ENCODE data around the gene H6PD.

H6PD gene

GRCh38 chr1:9240914-9241820 is 6.6 kb downstream of the H6PD start:
- DNase-seq (ENCODE audit: low spot score): no peak

DNA sequence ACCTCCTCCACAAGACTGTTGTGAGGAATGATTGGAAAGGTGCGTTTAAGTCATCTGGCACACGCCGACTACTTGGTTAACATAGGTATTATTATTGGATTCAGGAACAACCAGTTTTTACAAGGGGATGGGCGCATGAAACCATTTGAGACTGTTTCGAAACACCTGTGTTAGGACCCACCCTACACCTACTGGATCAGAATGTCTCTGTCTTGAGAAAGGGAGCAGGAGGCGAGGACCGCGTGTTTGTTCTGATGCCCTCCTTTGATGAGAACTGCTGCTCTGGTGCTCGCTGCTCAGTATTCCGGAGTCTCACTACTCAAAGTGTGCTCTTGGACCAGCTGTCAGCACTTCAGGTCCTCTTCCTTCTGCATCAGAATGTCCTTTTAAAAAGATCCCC is 7.3 kb downstream of the H6PD start:
- DNase-seq (ENCODE audit: low spot score): no peak

GRCh38 chr1:9242338-9242969 is 7.9 kb downstream of the H6PD start:
- peak; percentile 57 for DNase-seq (ENCODE audit: low spot score)

GRCh38 chr1:9243066-9243739 is 8.6 kb downstream of the H6PD start:
- DNase-seq (ENCODE audit: low spot score): no peak

- no peak for DNase-seq (ENCODE audit: low spot score)
Observed at GRCh38 chr1:9244501-9245229, 10.1 kb downstream of the H6PD start.

GRCh38 chr1:9245230-9245619 is 10.7 kb downstream of the H6PD start:
- DNase-seq (ENCODE audit: low spot score): no peak

GRCh38 chr1:9245661-9246060 is 11.1 kb downstream of the H6PD start:
- DNase-seq (ENCODE audit: low spot score): no peak

- DNase-seq (ENCODE audit: low spot score): no peak
Observed at GRCh38 chr1:9246215-9246614, 11.6 kb downstream of the H6PD start.

DNA sequence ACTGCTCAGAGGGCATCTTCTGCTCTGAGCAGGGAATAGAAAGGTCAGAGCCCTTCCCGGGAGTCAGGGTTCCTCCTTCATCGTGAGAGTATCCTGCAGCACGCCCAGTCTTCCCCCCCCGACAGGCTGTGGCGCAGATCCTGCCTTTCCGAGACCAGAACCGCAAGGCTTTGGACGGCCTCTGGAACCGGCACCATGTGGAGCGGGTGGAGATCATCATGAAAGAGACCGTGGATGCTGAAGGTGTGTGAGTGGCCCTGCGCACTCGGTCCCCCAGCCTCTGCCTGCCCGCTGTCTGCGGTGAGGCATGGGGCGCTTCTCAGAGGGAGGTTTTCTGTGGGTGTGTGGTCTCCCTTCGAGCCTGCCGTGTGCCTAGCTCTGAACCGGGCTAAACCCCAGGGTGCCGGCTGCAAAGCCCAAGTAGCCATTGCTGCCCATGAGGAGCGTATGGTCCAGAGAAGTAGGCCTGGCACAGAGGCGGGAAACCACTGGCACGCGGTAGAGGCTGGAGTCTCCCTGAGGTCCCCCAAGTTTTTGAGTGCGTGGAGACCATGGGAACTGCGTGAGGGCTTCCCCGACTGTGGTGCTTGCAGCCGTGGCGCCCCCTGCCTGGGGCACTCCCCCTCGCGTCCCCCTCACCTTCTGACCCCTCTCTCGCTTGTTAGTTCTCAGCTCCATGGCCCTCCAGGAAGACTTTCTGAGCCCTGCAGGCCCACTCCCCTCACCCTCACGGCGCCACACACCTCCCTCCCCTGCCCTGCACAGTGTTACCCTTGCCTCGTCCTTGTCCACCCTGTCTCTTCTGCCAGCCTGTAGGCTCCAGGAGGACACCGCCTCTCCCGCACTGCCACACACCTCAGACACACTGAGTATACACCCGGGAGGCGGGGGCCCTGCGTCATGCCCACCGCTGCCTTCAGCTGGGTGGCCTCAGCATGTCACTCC is 12.5 kb downstream of the H6PD start:
- DNase-seq (ENCODE audit: low spot score): no peak

GRCh38 chr1:9247894-9248293 is 13.3 kb downstream of the H6PD start:
- no peak for DNase-seq (ENCODE audit: low spot score)

DNA sequence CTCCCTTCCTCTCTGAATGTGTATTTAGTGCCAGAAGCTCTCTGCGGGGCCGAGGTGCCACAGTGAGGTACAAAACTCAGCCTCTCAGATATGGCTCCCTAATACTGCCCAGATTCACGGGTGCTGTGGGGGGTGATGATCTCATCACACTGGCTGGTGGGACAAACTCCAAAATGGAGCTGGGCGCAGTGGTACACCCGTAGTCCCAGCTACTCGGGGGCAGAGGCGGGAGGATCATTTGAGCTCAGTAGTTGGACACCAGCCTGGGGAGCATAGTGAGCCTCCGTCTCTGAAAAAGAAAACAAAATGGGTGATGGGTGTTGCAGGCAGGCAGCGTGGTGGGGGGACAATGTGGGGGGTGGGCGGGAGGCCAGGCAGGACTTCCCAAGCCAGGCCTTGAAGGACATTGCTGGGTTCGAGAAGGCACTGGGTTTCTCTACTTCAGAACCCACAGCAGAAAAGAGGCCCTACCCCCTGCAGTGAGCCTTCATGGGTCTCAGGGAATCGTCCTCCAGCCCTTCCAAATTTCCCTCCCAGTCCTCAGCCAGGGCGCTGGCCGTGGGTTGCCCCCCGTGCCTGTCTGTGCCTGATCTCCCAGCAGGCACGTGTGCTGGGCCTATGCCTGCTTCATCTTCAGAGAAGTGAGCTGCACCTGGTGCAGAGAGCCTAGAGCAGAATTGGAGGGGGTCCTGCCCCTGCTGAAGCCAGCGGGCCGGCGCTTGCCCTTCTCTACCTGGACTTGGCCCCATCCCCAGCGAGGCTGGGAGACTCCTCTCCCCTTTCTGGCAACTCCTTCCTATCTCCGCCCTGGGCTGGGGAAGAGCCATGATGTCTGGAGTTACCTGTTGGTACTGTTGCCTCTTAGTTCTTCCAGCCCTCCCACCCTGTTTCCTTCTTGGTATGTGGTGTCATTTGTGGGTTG is 14.0 kb downstream of the H6PD start:
- no peak for DNase-seq (ENCODE audit: low spot score)

GRCh38 chr1:9249263-9249533 is 14.6 kb downstream of the H6PD start:
- DNase-seq (ENCODE audit: low spot score): no peak

GRCh38 chr1:9249534-9250410 is 15.2 kb downstream of the H6PD start:
- DNase-seq (ENCODE audit: low spot score): peak; percentile 80

GRCh38 chr1:9250411-9251381 is 16.1 kb downstream of the H6PD start:
- no peak for DNase-seq (ENCODE audit: low spot score)

DNA sequence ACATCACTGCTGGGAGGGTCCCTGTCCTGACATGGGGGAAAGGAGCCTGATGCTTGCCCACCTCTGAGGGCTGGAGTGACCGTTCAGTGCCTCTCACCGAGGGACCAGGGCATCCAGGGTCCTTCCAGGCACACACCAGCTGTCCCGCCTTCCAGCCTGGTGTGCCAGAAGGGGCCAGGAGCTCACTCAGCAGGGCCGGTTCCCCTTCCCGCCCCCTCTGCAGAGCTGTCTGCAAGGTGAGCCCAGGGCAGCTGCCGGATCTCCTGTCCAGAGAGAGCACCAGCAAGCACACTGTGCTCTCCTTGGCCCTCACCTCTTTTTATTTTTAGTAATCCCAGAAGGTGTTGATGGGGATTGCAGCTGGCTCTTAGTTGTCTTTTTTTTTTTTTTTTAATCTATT is 16.9 kb downstream of the H6PD start:
- DNase-seq (ENCODE audit: low spot score): no peak

GRCh38 chr1:9253004-9253403 is 18.4 kb downstream of the H6PD start:
- DNase-seq (ENCODE audit: low spot score): no peak

DNA sequence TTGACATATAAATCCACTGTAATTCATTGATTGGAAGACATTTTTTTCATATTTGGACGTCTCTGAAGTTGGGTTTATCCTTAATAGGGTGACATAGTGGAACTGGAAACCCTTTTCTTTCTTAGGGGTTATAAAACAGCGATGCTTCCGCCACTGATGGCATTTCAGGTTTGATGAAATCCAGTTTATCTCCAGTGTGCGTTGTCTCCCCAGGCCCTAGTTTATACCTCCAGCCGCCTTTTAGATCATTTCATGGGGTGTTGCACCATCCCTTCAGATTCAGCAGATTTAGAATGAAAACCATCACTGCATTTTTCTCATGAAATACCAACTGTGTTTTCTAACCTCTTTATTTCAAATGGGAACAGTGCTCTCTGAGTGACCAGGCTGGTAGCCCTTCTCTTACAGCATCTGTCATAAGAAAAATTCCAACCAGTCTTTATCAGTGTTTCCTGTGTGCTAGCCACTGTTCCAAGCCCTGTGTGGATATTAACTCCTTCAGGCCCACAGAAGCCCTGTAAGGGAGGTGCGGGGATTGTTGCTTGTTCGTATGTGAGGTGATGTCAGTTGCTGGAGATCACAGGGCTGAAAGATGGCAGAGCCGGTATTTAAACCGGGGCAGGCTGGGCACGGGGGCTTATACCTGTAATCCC is 19.0 kb downstream of the H6PD start:
- DNase-seq (ENCODE audit: low spot score): no peak

GRCh38 chr1:9256332-9256731 is 21.8 kb downstream of the H6PD start:
- DNase-seq (ENCODE audit: low spot score): no peak

All from AG08396 (cell line).